Spleen (tissue), 11 donors: Measurements from ENCODE around the gene PEX7. TPM values are rescaled to one million over a fixed set of nuclear protein-coding genes. Genes with fewer than 3 reads are reported as not detected.

Experiments used
- DNase-seq: peaks from one replicate; pipeline ENCODE4 v3.0.0-alpha.2; 2020
- H3K27ac ChIP-seq, 8 donors: fragments of 200-600 bp; sonication (generic) in 7 of 8; 1 replicate in 4 of 8; 2 replicates in 4 of 8; pipeline versions ENCODE4 v1.5.0 to v1.8.0; 2016 to 2021; ENCODE audit warnings: inconsistent platforms in 4 of 8, mild to moderate bottlenecking in 4 of 8, moderate library complexity in 1 of 8
- H3K27me3 ChIP-seq, 7 donors: fragments of 200-600 bp; sonication (generic) in 6 of 7; replicated peaks in 1 of 7; 1 replicate in 4 of 7; 2 replicates in 3 of 7; pipeline versions ENCODE4 v1.5.0 to v1.8.0; 2016 to 2021; ENCODE audit warnings: inconsistent platforms in 3 of 7, mild to moderate bottlenecking in 1 of 7
- H3K36me3 ChIP-seq, 6 donors: fragments of 200-600 bp; sonication (generic) in 5 of 6; 1 replicate in 4 of 6; 2 replicates in 2 of 6; pipeline versions ENCODE4 v1.5.0 to v1.8.0; 2016 to 2021; ENCODE audit warnings: inconsistent platforms in 2 of 6
- H3K4me1 ChIP-seq, 6 donors: fragments of 200-600 bp; sonication (generic) in 5 of 6; 1 replicate in 3 of 6; 2 replicates in 3 of 6; pipeline versions ENCODE4 v1.5.0 to v1.8.0; 2016 to 2021; ENCODE audit warnings: inconsistent platforms in 3 of 6
- H3K4me3 ChIP-seq, 8 donors: fragments of 200-600 bp; sonication (generic) in 7 of 8; 1 replicate in 4 of 8; 2 replicates in 4 of 8; pipeline versions ENCODE4 v1.5.0 to v1.8.0; 2016 to 2021; ENCODE audit warnings: inconsistent platforms in 4 of 8, mild to moderate bottlenecking in 4 of 8, moderate library complexity in 2 of 8
- H3K9me3 ChIP-seq, 8 donors: fragments of 200-600 bp; sonication (generic) in 7 of 8; 1 replicate in 4 of 8; 2 replicates in 4 of 8; pipeline versions ENCODE4 v1.5.0 to v1.8.0; 2016 to 2021; ENCODE audit warnings: inconsistent platforms in 4 of 8
- POLR2A ChIP-seq, 3 donors: fragments of 450-650 bp; IDR thresholded peaks; one replicate each; pipeline ENCODE4 v1.5.1; 2017; ENCODE audit warnings: antibody characterized with exemption in 3 of 3, mild to moderate bottlenecking in 1 of 3
- POLR2AphosphoS5 ChIP-seq, 3 donors: sonication (generic); formaldehyde crosslinking; IDR thresholded peaks; one replicate each; pipeline ENCODE4 v1.5.1; 2017; ENCODE audit warnings: antibody characterized with exemption in 3 of 3
- WGBS, 5 donors: extraction: QIAGEN DNeasy Blood & Tissue Kit in 3 of 5; methylation state at CpG; one replicate each; pipeline versions ENCODE4 v1.1.5 to v1.1.7; 2013 to 2018; 5-methylcytosine and 5-hydroxymethylcytosine counted together
- intact Hi-C: fragments of 100-400 bp; cut with DNase I; formaldehyde crosslinking; loops from one replicate; pipeline ENCODE4 v1.15.0; 2023; ENCODE audit warnings: low total_unique reads
- polyA plus RNA-seq, 3 donors: library from polyadenylated mRNA; stranded (reverse); fragments of 200-250 nt; gene quantifications; one replicate each; pipeline ENCODE4 v1.2.1, GENCODE V29; 2013
- total RNA-seq, 7 donors: library from RNA; depleted of rRNA in 3 of 7; stranded (reverse); fragments of >200 nt in 3 of 7; fragmentation: NEBNext Ultra II Directional in 4 of 7; extraction: Animal tissue kit (Norgen Biotek cat#: 25700) in 4 of 7; gene quantifications; one replicate each; pipeline versions ENCODE4 v1.1.0 to v1.2.1, GENCODE V29; 2016 to 2021
- TF ChIP-seq, protein P1 (sequence below), 11 experiments: fragments of 200-600 bp in 7 of 11; fragments of 450-650 bp in 4 of 11; sonication (generic) in 4 of 11; IDR thresholded peaks in 8 of 11; conservative IDR thresholded peaks in 3 of 11; 1 replicate in 7 of 11; 2 replicates in 4 of 11; pipeline versions ENCODE4 v1.4.0 to v1.8.0; 2016 to 2021; ENCODE audit warnings: antibody characterized with exemption in 11 of 11, inconsistent platforms in 4 of 11, mild to moderate bottlenecking in 1 of 11
- donor health status: healthy with polysubstance abuse.
- donor health status: DM: no; HTN: no; CAD: no; lungs with moderate emphysema.
- donor health status: DM: no; HTN: no; CAD: no.
- donor health status: Bipolar disorder and iron deficiency.
- donor health status: healthy.
- donor health status: DM: no; HTN: no; CAD: no.
- donor health status: DM: yes; HTN: yes; CAD: no.

The PEX7 gene
- total and polyA plus RNA-seq, 10 donors, result 2.2 to 6.4 (median 5.0) TPM

DNA sequence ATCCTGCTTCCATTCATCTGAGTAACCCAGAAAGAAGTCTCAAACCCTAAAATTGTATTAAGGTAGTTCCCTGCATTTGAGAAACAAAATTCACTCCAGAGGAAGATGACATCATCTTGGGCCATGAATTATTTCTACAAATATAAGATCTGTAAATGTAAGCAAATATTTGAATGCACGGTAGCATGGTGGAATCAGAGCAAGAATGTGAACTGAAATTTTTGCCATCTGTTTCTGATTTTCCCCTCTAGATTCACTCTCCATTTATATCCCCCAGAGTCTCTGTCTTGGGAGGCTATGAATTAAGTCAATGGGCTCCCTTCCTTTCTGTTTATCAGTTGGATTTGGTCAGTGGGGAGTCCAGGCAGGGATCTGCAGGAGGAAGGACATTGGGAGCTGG is 24.3 kb upstream of the PEX7 start:
- TF ChIP-seq, protein P1, sequence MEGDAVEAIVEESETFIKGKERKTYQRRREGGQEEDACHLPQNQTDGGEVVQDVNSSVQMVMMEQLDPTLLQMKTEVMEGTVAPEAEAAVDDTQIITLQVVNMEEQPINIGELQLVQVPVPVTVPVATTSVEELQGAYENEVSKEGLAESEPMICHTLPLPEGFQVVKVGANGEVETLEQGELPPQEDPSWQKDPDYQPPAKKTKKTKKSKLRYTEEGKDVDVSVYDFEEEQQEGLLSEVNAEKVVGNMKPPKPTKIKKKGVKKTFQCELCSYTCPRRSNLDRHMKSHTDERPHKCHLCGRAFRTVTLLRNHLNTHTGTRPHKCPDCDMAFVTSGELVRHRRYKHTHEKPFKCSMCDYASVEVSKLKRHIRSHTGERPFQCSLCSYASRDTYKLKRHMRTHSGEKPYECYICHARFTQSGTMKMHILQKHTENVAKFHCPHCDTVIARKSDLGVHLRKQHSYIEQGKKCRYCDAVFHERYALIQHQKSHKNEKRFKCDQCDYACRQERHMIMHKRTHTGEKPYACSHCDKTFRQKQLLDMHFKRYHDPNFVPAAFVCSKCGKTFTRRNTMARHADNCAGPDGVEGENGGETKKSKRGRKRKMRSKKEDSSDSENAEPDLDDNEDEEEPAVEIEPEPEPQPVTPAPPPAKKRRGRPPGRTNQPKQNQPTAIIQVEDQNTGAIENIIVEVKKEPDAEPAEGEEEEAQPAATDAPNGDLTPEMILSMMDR (IDR thresholded peaks at IDR 0.05 in 8 of 11, conservative IDR thresholded peaks at IDR 0.05 in 3 of 11), result no peak
- no peak for TF ChIP-seq POLR2AphosphoS5 (IDR thresholded peaks at IDR 0.05)
- TF ChIP-seq POLR2A (IDR thresholded peaks at IDR 0.05), result no peak
- Histone ChIP-seq H3K4me3 (no peak overlapping the region), H3K27ac (no peak overlapping the region), H3K27me3 (no peaks in the 10 kb centered on the region), H3K9me3 (peaks cover 0 to 8% (median 0%) of the 10 kb centered on the region in 8 donors), H3K4me1 (peaks cover 6 to 9% (median 7%) of the 10 kb centered on the region in 6 donors), H3K36me3 (no peaks in the 10 kb centered on the region)
- 92 to 100% (median 97%) methylated on average over 1 of the region's 1 CpG for WGBS, 5 donors
- intact Hi-C loops, result no loop called here
- no peak for DNase-seq

- no peak for DNase-seq
- Histone ChIP-seq H3K4me1 (no peaks in the 10 kb centered on the region), H3K27me3 (no peaks in the 10 kb centered on the region), H3K27ac (no peak overlapping the region), H3K36me3 (no peaks in the 10 kb centered on the region), H3K4me3 (no peak overlapping the region), H3K9me3 (peaks cover 0 to 12% (median 0%) of the 10 kb centered on the region in 8 donors)
- WGBS, 5 donors, result 96 to 98% (median 98%) methylated on average over 2 of the region's 2 CpGs
- intact Hi-C loops, result no loop called here
- TF ChIP-seq, protein P1 (IDR thresholded peaks at IDR 0.05 in 8 of 11, conservative IDR thresholded peaks at IDR 0.05 in 3 of 11), result no peak
- no peak for TF ChIP-seq POLR2AphosphoS5 (IDR thresholded peaks at IDR 0.05)
- no peak for TF ChIP-seq POLR2A (IDR thresholded peaks at IDR 0.05)
Observed at GRCh38 chr6:136801581-136801980, 20.8 kb upstream of the PEX7 start.

- no peak overlapping the region for H3K4me3 ChIP-seq
- intact Hi-C loops, result no loop called here
- no peak overlapping the region for H3K27ac ChIP-seq
- no peaks in the 10 kb centered on the region for H3K36me3 ChIP-seq
- no peaks in the 10 kb centered on the region for H3K4me1 ChIP-seq
- peaks cover 0 to 8% (median 0%) of the 10 kb centered on the region in 8 donors for H3K9me3 ChIP-seq
- DNase-seq, result no peak
- 65 to 74% (median 71%) methylated on average over 1 of the region's 1 CpG for WGBS, 5 donors
- H3K27me3 ChIP-seq, result no peaks in the 10 kb centered on the region
- TF ChIP-seq, protein P1 (IDR thresholded peaks at IDR 0.05 in 8 of 11, conservative IDR thresholded peaks at IDR 0.05 in 3 of 11), result no peak
- no peak for TF ChIP-seq POLR2A (IDR thresholded peaks at IDR 0.05)
- no peak for TF ChIP-seq POLR2AphosphoS5 (IDR thresholded peaks at IDR 0.05)
Observed at GRCh38 chr6:136803608-136804007, 18.8 kb upstream of the PEX7 start.

- Histone ChIP-seq H3K4me3 (no peak overlapping the region), H3K36me3 (no peaks in the 10 kb centered on the region), H3K4me1 (no peaks in the 10 kb centered on the region), H3K9me3 (no peaks in the 10 kb centered on the region), H3K27me3 (no peaks in the 10 kb centered on the region), H3K27ac (no peak overlapping the region)
- whole genome bisulfite sequencing, 5 donors, result 83 to 87% (median 85%) methylated on average over 7 of the region's 7 CpGs
- TF ChIP-seq POLR2A (IDR thresholded peaks at IDR 0.05) (no peak), POLR2AphosphoS5 (IDR thresholded peaks at IDR 0.05) (no peak)
- TF ChIP-seq, protein P1 (IDR thresholded peaks at IDR 0.05 in 8 of 11, conservative IDR thresholded peaks at IDR 0.05 in 3 of 11), result no peak
- intact Hi-C loops, result no loop called here
- no peak for DNase-seq
Observed at GRCh38 chr6:136809091-136809860, 13.1 kb upstream of the PEX7 start.
